LoVo (cell line): ENCODE measurements around the gene YEATS2.

Experiments used
- DNase-seq: peaks from one replicate; pipeline ENCODE4 v3.0.0-alpha.2; 2016; ENCODE audit warnings: low spot score

Gene YEATS2

GRCh38 chr3:183837390-183837789 is 139.8 kb downstream of the YEATS2 start:
- no peak for DNase-seq

- no peak for DNase-seq
These were observed 140.3 kb downstream of the YEATS2 start for GRCh38 chr3:183837894-183838293.

- DNase-seq: no peak
These were observed 142.2 kb downstream of the YEATS2 start for GRCh38 chr3:183839751-183840150.

- no peak for DNase-seq
These were observed 147.0 kb downstream of the YEATS2 start for GRCh38 chr3:183844606-183845005.

- no peak for DNase-seq
These were observed 147.5 kb downstream of the YEATS2 start for GRCh38 chr3:183845090-183845489.

- no peak for DNase-seq
These were observed 148.2 kb downstream of the YEATS2 start for GRCh38 chr3:183845608-183846288.

GRCh38 chr3:183854318-183855035 is 156.9 kb downstream of the YEATS2 start:
- DNase-seq: no peak

GRCh38 chr3:183857863-183858262 is 160.3 kb downstream of the YEATS2 start:
- no peak for DNase-seq
